HepG2 (cell line): ENCODE data around the gene BTN1A1. TPM values are rescaled to one million over a fixed set of nuclear protein-coding genes. Genes with fewer than 3 reads are reported as not detected.
A peak's percentile ranks its signal among the peaks of the same experiment; 100 is the strongest.

Experiments used
- CEBPG ChIP-seq: IDR thresholded peaks from 2 replicates; pipeline ENCODE4 v1.6.1; 2016
- DNMT1 ChIP-seq: sonication (generic); formaldehyde crosslinking; IDR thresholded peaks from 2 replicates; pipeline ENCODE4 v1.5.1; 2020; ENCODE audit warnings: mild to moderate bottlenecking, missing genetic modification reagents
- ETS1 ChIP-seq: sonication (generic); formaldehyde crosslinking; IDR thresholded peaks from 2 replicates; pipeline ENCODE4 v1.4.0; 2020; ENCODE audit warnings: missing genetic modification reagents
- FOXC1 ChIP-seq: sonication (generic); formaldehyde crosslinking; IDR thresholded peaks from 2 replicates; pipeline ENCODE4 v1.8.0; 2022; ENCODE audit warnings: mild to moderate bottlenecking, missing genetic modification reagents, borderline replicate concordance
- FOXJ3 ChIP-seq: sonication (generic); formaldehyde crosslinking; IDR thresholded peaks from 2 replicates; pipeline ENCODE4 v1.4.0; 2020; ENCODE audit warnings: missing genetic modification reagents, mild to moderate bottlenecking, borderline replicate concordance
- HMGXB3 ChIP-seq: sonication (generic); formaldehyde crosslinking; IDR thresholded peaks from 2 replicates; pipeline ENCODE4 v1.4.0; 2020; ENCODE audit warnings: missing genetic modification reagents, borderline replicate concordance
- KAT2B ChIP-seq: fragments of 150-350 bp; IDR thresholded peaks from 2 replicates; pipeline ENCODE4 v1.6.1; 2014; ENCODE audit warnings: low read depth, low read length, borderline replicate concordance
- KLF9 ChIP-seq: IDR thresholded peaks from 2 replicates; pipeline ENCODE4 v1.6.1; 2016; ENCODE audit warnings: low read depth
- NCOR1 ChIP-seq: fragments of 200-600 bp; sonication (generic); IDR thresholded peaks from 2 replicates; pipeline ENCODE4 v1.7.0; 2017; ENCODE audit warnings: antibody characterized with exemption, low read length, borderline replicate concordance
- PHF8 ChIP-seq: sonication (generic); formaldehyde crosslinking; IDR thresholded peaks from 2 replicates; pipeline ENCODE4 v1.5.0; 2020; ENCODE audit warnings: missing genetic modification reagents
- POLR2AphosphoS2 ChIP-seq: IDR thresholded peaks from 2 replicates; pipeline ENCODE4 v1.6.1; 2011; ENCODE audit warnings: low read depth, low read length, improper control_type of control experiment
- SMAD1 ChIP-seq: sonication (generic); formaldehyde crosslinking; IDR thresholded peaks from 2 replicates; pipeline ENCODE4 v1.4.0; 2020; ENCODE audit warnings: missing genetic modification reagents, low read depth, mild to moderate bottlenecking, borderline replicate concordance
- SOX5 ChIP-seq: IDR thresholded peaks from 2 replicates; pipeline ENCODE4 v1.6.1; 2016; ENCODE audit warnings: borderline replicate concordance
- SPEN ChIP-seq: sonication (generic); formaldehyde crosslinking; IDR thresholded peaks from 2 replicates; pipeline ENCODE4 v1.5.1; 2020; ENCODE audit warnings: low read depth, mild to moderate bottlenecking, missing genetic modification reagents
- ZBTB49 ChIP-seq: sonication (generic); formaldehyde crosslinking; IDR thresholded peaks from 2 replicates; pipeline ENCODE4 v1.4.0; 2020; ENCODE audit warnings: missing genetic modification reagents, borderline replicate concordance
- ZNF12 ChIP-seq: sonication (generic); formaldehyde crosslinking; IDR thresholded peaks from 2 replicates; pipeline ENCODE4 v1.5.0; 2020; ENCODE audit warnings: missing genetic modification reagents
- ZNF160 ChIP-seq: sonication (generic); formaldehyde crosslinking; IDR thresholded peaks from 2 replicates; pipeline ENCODE4 v1.8.0; 2022; ENCODE audit warnings: mild to moderate bottlenecking, inconsistent platforms, missing genetic modification reagents
- ZNF331 ChIP-seq: sonication (generic); formaldehyde crosslinking; IDR thresholded peaks from 2 replicates; pipeline ENCODE4 v1.4.0; 2020; ENCODE audit warnings: missing genetic modification reagents
- ZNF484 ChIP-seq: sonication (generic); formaldehyde crosslinking; IDR thresholded peaks from 2 replicates; pipeline ENCODE4 v1.5.1; 2020; ENCODE audit warnings: mild to moderate bottlenecking, low read depth, missing genetic modification reagents, borderline replicate concordance
- ZNF597 ChIP-seq: sonication (generic); formaldehyde crosslinking; IDR thresholded peaks from 2 replicates; pipeline ENCODE4 v1.5.0; 2020; ENCODE audit warnings: missing genetic modification reagents
- polyA plus RNA-seq, 8 experiments: library from polyadenylated mRNA; depleted of rRNA in 3 of 8; stranded (reverse) in 7 of 8; unstranded in 1 of 8; fragments of >200 nt; fragmentation: Illumina TruSeq in 4 of 8; extraction: Trizol in 4 of 8; gene quantifications; 2 replicates each; pipeline versions ENCODE4 v1.2.1 to v1.2.3, GENCODE V29; 2011 to 2016; ENCODE audit warnings: low read depth in 4 of 8, missing spikeins in 1 of 8, mixed read lengths in 1 of 8; ENCODE audit not compliant: insufficient read depth in 1 of 8
- total RNA-seq, 5 experiments: library from RNA; depleted of rRNA; stranded (reverse); fragments of >200 nt; fragmentation: Illumina TruSeq; extraction: Trizol; gene quantifications; 2 replicates each; pipeline ENCODE4 v1.2.3, GENCODE V29; 2016; ENCODE audit warnings: low read depth in 1 of 5

The BTN1A1 gene
- total and polyA plus RNA-seq, 2 of the 13 experiments (the other 11 are each of a cell fraction or from before 2014, with no cell fraction given) = 0.04 TPM; not detected in 1

- TF ChIP-seq HMGXB3 (peak; percentile 67; the same call in 1 of the 2 replicates), ZBTB49 (CRISPR knock-in tag) (no peak), SPEN (CRISPR knock-in tag) (peak; percentile 62; the same call in 1 of the 2 replicates), FOXJ3 (CRISPR knock-in tag) (no peak), SOX5 (CRISPR knock-in tag) (peak; percentile 32; the same call in 1 of the 2 replicates), FOXC1 (CRISPR knock-in tag) (no peak), ZNF331 (CRISPR knock-in tag) (peak; percentile 86), POLR2AphosphoS2 (no peak), ZNF160 (CRISPR knock-in tag) (no peak), ZNF597 (CRISPR knock-in tag) (no peak), ETS1 (CRISPR knock-in tag) (no peak), KAT2B (no peak), ZNF484 (CRISPR knock-in tag) (no peak), CEBPG (0 out of 2 replicates have a peak, but pooled peaks have one; percentile 21), DNMT1 (CRISPR knock-in tag) (no peak), ZNF12 (CRISPR knock-in tag) (peak; percentile 22; the same call in 1 of the 2 replicates), KLF9 (CRISPR knock-in tag) (no peak), NCOR1 (0 out of 2 replicates have a peak, but pooled peaks have one; percentile 35), PHF8 (CRISPR knock-in tag) (peak; percentile 67), SMAD1 (CRISPR knock-in tag) (peak; percentile 46; the same call in 1 of the 2 replicates)
Observed at GRCh38 chr6:26550250-26550993, 50.3 kb downstream of the BTN1A1 start (continued).
